GM18951 (cell line): ENCODE measurements around the gene KRTAP10-3.

Experiments used
- POLR2A ChIP-seq: IDR thresholded peaks from 4 replicates; pipeline ENCODE4 v1.6.1; 2011; ENCODE audit warnings: mild to moderate bottlenecking; ENCODE audit not compliant: insufficient read length, insufficient read depth; ENCODE audit errors: extremely low read depth
- in situ Hi-C: fragments of 300-500 bp; cut with MboI; formaldehyde crosslinking; loops from one replicate; pipeline ENCODE4 v1.12.0; 2022; ENCODE audit warnings: low sequenced_read_pairs, mixed read lengths, inconsistent platforms; ENCODE audit not compliant: unreplicated experiment

The KRTAP10-3 gene

DNA sequence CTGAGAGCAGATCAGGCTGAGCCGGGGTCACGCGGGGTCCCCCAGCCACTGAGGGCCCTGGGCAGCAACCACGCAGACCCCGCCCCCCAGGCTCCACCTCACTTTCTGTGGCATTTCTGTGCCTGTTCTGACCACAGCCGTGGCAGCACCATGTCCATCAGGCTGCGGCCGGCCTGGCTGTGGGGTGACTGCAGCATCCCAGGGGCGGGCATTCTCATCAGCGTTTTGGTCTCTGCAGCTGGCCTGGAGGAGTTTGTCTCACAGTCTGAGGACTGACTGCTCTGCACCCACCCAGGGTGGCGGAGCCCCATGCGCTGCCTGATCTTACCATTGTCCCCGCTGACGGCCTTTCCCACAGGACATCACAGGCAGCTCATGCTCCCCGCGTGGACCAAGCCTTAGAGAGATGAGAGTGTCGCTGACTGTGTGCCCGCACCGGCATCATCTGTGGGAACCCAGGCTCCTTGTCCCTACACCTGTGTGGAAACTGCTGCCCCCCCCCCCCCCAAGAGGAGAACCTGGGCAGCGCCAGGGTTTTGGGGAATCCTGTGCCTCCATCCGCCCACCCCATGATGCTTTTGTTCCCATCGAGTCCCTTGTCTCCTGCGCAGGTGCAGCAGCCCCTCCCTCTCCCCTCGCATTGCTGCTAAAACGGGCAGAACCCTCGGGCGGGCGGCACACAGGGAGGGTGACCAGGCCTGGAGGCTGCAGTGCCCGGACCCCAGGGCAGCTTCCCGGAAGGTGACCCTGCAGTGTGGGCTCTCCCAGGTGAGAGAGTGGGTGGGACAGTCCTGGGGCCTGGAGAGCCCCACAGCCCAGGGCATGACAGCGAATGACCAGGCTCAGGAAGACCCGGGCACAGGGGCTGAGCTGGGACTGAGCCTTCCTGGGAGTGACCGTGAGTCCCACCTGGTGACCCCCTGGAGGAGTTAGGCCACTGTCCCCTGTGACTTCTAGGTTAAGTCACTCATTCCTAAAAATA is 20.4 kb downstream of the KRTAP10-3 start:
- in situ Hi-C loops: no loop called here
- TF ChIP-seq POLR2A: no peak

DNA sequence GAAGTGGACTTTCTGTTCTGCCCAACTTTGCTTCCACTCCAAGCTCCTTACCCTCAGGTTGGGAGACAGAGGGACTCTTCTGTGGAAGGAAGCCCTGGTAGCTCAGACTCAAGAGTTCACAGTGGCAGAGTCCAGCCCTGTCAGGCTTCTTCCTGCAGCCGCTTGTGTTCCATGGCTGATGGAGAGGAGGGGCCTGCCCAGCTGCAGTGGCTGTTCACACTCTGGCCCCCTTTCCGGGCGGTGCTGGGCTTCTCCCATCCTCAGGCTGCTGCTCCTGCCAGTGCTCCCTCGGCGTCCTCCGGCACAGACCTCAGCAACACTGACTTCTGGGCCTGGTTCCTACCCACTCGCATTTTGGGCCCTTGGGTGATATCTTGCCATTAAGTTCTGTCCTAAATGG is 22.6 kb downstream of the KRTAP10-3 start:
- in situ Hi-C loops: no loop called here

DNA sequence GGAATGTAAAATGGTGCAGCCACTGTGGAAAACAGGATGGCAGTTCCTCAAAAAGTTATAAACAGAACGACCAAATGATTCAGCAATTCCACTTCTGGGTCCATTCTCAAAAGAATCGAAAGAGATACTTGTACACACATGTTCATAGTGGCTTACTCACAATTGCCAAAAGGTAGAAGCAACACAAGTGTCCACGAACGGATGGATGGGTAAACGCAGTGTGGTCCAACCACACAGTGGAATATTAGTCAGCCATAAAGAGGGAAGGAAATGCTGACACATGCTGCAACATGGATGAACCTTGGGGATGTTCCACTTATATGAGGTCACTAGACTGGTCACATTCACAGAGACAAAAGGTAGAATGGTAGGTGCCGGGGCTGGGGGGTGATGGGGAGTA is 23.9 kb downstream of the KRTAP10-3 start:
- in situ Hi-C loops: no loop called here
- no peak for TF ChIP-seq POLR2A

More for the DNA sequence above, 22.6 kb downstream of the KRTAP10-3 start:
- TF ChIP-seq POLR2A: no peak

DNA sequence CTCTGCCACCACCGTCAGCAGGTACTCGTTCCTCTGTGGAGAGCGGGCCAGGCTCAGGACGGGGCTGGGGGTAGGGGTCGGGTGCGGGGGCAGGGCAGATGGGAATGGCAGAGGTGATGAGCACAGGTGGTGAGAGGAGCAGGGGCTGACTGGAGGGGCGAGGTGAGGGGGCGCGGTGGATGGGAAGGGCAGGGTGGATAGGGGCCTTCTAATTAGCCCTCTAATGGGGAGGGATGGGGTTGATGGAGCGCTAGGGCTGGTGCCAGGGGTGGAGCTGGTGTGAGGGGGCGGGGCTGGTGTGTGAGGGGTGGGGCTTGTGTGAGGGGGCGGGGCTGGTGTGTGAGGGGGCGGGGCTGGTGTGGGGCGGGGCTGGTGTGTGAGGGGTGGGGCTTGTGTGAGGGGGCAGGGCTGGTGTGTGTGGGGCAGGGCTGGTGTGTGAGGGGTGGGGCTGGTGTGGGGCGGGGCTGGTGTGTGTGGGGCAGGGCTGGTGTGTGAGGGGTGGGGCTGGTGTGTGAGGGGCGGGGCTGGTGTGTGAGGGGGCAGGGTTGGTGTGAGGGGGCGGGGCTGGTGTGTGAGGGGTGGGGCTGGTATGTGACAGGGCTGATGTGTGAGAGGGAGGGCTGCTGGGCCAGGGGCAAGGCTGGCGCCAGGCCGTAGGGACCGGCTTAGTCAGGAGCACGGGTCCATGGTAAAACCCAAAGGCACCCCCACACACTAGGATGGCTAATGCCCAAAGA is 24.5 kb downstream of the KRTAP10-3 start:
- no peak for TF ChIP-seq POLR2A
- in situ Hi-C loops: no loop called here

DNA sequence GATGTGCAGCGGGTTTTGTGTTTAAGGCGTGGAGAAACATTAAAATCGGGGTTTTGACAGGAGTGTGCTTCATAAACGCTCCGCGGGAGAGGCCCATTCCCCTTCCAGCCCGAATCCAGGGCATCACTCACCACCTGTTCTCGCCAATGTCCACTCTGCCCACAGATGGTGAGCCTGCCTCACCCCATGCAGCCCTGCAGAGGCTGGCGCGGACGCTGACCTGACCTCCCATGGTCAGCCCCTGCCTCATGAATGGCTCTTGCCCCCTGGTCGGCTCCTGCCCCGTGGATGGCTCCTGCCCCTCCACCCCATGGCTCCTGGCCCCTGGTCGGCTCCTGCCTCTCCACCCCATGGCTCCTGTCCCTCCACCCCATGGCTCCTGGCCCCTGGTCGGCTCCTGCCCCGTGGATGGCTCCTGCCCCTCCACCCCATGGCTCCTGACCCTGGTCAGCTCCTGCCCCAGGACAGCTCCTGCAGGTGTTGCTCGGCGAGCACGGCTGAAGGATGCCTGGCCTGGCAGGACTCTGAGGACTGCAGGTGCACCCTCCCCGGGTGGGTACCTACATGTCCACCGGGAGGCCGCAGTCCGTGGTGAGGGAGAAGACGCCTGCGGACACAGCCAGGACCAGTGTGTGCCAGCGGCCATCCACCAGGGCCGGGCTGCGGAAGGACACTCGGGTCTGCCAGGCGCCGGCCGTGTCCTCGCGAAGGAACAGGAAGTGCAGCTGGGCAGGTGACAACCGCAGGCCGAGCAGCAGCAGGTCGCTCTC is 25.3 kb downstream of the KRTAP10-3 start:
- no peak for TF ChIP-seq POLR2A
- in situ Hi-C loops: no loop called here

DNA sequence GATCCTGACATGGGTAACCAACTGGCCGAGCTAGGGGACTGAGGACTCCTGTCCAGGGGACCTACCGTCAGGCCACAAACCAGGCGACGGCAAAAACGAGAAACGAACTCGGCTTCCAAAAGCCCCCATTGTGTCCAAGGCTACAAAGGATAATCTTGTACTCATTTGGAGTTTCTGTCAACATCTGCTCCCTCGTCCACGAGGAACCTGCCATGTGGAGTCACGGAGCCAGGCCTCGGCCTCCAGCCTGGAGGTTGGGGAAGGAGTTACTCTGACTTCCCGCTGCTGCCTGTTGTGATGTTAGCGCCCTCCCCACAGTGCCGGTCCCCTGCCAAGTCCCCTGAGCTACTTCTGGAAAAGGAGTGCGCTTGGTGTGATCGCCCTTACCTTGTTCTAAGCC is 25.9 kb downstream of the KRTAP10-3 start:
- no peak for TF ChIP-seq POLR2A
- in situ Hi-C loops: no loop called here

DNA sequence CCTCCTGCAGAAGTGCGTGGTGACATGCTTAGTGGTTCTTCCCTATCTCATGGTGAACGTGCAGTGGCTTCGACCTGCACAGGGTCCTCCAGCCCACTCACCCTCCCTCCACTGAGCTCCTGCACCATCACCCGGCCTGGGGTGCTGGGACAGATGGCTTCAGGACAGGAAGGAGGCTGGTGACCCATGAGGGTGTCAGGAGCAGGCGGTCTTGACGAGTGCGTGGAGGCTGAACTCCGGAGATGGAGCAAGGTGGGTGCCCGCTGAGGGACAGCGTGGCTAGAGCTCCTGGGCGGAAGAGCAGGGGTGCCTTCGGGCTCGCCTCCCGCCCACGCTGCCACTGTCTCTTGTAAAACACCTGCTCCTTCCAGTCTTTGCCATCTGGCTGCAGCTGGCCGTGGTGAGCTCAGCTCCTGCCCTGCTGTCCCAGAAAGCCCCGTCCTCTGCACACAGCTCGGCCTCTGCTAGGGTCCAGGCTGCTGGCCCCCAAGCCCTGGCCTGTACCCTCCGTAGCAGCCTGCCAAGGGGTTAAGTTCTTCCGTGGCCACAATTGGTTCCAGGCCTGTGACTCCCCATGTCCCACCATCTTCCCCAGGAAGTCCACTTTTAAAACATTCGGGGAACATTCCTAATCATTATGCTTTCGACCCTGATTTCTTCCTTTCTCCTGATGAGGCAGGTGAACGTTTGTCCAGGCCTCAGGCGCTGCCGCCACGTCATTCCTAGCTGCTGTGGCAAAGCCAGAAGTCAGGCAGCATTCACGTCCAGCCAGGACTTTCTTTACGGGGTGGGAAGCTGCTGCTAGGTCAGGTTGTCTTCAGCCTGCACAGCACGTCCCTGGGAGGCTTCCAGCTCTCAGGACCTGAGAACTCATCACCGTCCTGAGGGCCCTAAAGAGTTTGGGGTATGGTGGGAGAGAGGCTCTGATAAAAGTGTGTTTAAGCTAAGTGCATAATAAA is 26.7 kb downstream of the KRTAP10-3 start:
- in situ Hi-C loops: no loop called here
- TF ChIP-seq POLR2A: no peak

DNA sequence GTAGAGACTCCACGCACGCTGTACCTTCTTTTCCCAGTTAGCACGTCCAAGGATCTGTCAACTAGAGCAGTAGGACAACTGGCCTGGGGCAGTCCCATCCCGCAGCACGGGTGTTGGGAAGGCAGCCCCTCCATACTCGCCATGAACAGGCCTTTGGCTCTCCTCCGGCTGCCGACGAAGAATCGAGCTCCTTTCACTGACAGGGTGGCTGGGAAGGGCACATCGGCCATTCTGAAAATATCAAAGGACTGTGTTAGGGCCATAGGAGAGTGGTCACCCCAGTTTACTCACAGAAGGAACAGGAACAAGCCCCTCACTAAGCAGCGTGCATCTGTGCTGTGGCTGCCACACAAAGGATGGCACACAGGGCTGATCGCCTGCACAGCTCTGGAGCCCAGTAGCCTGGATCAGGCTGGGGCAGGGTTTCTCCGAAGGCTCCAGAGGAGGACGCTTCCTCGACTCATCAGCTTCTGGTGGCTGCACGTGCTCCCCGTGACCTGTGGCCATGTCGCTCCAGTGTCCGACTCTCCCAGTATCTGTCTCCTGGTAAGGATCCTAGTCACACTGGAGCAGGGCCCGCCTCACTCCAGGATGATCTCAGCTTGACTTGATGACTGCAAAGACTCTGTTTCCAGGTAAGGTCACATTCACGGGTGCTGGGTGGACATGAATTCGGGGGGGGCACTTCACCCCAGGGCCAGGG is 27.5 kb downstream of the KRTAP10-3 start:
- no peak for TF ChIP-seq POLR2A
- in situ Hi-C loops: no loop called here

DNA sequence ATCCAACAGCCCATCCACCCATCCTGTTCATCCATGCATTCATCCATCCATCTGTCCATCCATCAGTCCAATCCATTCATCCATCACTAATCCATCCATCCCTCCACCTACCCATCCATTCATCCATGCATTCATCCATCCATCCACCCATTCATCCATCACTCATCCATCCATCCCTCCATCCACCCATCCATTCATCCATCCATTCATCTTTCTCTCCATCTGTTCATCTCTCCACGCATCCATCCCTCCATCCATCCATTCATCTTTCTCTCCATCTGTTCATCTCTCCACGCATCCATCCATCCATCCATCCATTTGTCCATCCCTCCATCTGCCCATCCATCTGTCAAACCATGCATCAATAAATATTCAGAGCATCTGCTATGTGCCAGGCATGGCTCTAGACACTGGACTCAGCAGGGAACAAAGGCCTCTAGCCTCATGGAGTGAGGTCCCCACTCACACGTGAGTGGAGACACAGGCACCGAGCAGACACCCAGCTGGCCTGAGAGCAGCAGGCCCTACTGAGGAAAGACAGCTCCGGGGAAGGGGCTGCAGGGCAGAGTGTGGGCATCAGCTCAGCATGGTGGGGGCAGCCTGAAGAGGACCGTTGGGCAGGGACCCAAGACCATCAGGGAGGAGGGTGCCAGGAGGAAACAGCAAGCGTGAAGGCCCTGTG is 28.2 kb downstream of the KRTAP10-3 start:
- in situ Hi-C loops: no loop called here
- no peak for TF ChIP-seq POLR2A

DNA sequence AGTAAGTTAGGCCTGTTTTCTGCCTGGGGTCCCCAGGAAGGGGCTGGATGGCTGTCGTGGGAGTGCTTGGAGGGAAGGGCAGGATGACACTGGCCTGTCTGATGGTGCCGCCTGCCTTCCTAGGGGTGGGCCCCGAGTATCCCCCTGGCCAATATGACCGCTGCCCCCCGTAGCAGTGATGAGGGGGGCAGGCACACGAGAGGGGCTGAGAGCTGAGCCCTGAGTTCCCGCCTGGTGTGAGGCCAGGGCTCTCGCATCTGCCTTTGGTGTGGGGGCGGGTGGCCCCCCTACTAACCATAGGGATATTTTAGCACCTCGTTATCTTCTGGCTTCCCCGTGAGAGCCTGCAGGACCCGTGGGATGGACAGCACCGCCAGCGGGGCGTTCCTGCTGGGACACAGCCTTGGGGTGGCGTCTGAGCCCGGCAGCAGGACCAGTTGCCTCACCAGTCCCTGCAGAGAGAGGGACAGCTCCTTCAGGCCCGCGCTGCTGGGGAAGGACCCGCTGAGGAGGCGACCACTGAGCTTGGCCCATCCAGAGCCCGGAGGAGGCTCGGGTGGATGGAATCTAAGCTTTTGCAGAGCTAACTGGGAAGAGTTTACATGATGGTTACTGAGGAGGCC is 29.0 kb downstream of the KRTAP10-3 start:
- in situ Hi-C loops: no loop called here
- TF ChIP-seq POLR2A: no peak

DNA sequence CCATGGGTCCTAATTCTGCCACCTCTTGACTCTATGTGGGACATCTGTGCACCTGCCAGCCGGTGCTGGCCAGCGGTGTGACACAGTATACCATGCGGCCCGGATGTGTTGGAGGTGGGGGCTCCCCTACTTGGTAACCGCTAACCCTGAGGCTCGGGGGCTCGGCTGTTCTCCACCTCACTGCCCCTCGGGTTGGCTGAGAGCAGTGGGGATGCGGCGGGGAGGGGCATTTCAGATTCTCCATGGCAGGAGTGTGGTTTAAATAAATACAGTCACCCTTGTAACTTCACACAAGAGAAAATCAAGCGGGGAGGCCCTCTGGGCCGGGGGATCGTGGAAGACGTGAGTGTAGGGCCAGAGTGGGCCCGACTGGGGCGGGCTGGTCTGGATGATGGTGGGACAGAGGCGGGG is 29.6 kb downstream of the KRTAP10-3 start:
- in situ Hi-C loops: no loop called here
- no peak for TF ChIP-seq POLR2A
